Left lung (tissue), 10 donors: ENCODE results near the gene ACVR1B. TPM values are rescaled to one million over a fixed set of nuclear protein-coding genes. Genes with fewer than 3 reads are reported as not detected.

Experiments
- ATAC-seq: fragments of 200-7000 bp; cut with Tn5 transposase; one replicate; pipeline ENCODE4 v1.9.1; 2020; ENCODE audit warnings: moderate library complexity
- DNase-seq, 4 donors: peaks; one replicate each; pipeline ENCODE4 v3.0.0-alpha.2; 2013 to 2020
- H3K27ac ChIP-seq, 2 donors: fragments of 200-600 bp; sonication (generic) in 1 of 2; one replicate each; pipeline versions ENCODE4 v1.5.0 to v1.8.0; 2020 to 2021
- H3K27me3 ChIP-seq, 2 donors: fragments of 200-600 bp; sonication (generic) in 1 of 2; one replicate each; pipeline versions ENCODE4 v1.5.0 to v1.8.0; 2020 to 2021
- H3K36me3 ChIP-seq, 2 donors: fragments of 200-600 bp; sonication (generic) in 1 of 2; one replicate each; pipeline versions ENCODE4 v1.5.0 to v1.8.0; 2020 to 2021
- H3K4me1 ChIP-seq, 2 donors: fragments of 200-600 bp; one replicate each; pipeline ENCODE4 v1.8.0; 2021
- H3K4me3 ChIP-seq, 2 donors: fragments of 200-600 bp; sonication (generic) in 1 of 2; one replicate each; pipeline versions ENCODE4 v1.5.0 to v1.8.0; 2020 to 2021; ENCODE audit warnings: mild to moderate bottlenecking in 1 of 2
- H3K9me3 ChIP-seq, 2 donors: fragments of 200-600 bp; sonication (generic) in 1 of 2; one replicate each; pipeline versions ENCODE4 v1.5.0 to v1.8.0; 2020 to 2021
- intact Hi-C, 2 donors: fragments of 100-400 bp; cut with DNase I; formaldehyde crosslinking; loops; one replicate each; pipeline versions ENCODE4 v1.11.2 to v1.14.2; 2022
- polyA plus RNA-seq, 6 donors: library from polyadenylated mRNA; unstranded; fragments of 120-200 nt; gene quantifications; one replicate each; pipeline ENCODE4 v1.2.1, GENCODE V29; 2013; ENCODE audit not compliant: insufficient read length in 6 of 6
- total RNA-seq, 2 donors: library from RNA; stranded (reverse); fragmentation: NEBNext Ultra II Directional; extraction: Animal tissue kit (Norgen Biotek cat#: 25700); gene quantifications; one replicate each; pipeline ENCODE4 v1.2.1, GENCODE V29; 2021
- TF ChIP-seq, protein P1 (sequence below), 2 donors: fragments of 200-600 bp; sonication (generic) in 1 of 2; IDR thresholded peaks; one replicate each; pipeline versions ENCODE4 v1.5.0 to v1.8.0; 2021; ENCODE audit warnings: antibody characterized with exemption in 2 of 2
- donor health status: DM: no; HTN: yes; CAD: no.
- donor health status: DM: no; HTN: no; CAD: no.

ACVR1B gene
- total and polyA plus RNA-seq, 8 donors = 13.2 to 26.6 (median 16.5) TPM

GRCh38 chr12:51960488-51960887 is 9.0 kb downstream of the ACVR1B start:
- H3K4me1 ChIP-seq = peaks cover 25 to 55% of the 10 kb centered on the region in 2 donors
- DNase-seq (no peak), ATAC-seq (no peak)
- H3K36me3 ChIP-seq = peaks cover 0 to 22% of the 10 kb centered on the region in 2 donors
- no peak overlapping the region for H3K4me3 ChIP-seq
- intact Hi-C loops = no loop called here
- TF ChIP-seq, protein P1, sequence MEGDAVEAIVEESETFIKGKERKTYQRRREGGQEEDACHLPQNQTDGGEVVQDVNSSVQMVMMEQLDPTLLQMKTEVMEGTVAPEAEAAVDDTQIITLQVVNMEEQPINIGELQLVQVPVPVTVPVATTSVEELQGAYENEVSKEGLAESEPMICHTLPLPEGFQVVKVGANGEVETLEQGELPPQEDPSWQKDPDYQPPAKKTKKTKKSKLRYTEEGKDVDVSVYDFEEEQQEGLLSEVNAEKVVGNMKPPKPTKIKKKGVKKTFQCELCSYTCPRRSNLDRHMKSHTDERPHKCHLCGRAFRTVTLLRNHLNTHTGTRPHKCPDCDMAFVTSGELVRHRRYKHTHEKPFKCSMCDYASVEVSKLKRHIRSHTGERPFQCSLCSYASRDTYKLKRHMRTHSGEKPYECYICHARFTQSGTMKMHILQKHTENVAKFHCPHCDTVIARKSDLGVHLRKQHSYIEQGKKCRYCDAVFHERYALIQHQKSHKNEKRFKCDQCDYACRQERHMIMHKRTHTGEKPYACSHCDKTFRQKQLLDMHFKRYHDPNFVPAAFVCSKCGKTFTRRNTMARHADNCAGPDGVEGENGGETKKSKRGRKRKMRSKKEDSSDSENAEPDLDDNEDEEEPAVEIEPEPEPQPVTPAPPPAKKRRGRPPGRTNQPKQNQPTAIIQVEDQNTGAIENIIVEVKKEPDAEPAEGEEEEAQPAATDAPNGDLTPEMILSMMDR (IDR thresholded peaks at IDR 0.05) = no peak
- H3K9me3 ChIP-seq = no peaks in the 10 kb centered on the region
- H3K27me3 ChIP-seq = no peaks in the 10 kb centered on the region
- no peak overlapping the region for H3K27ac ChIP-seq

GRCh38 chr12:51960890-51961289 is 9.4 kb downstream of the ACVR1B start:
- Histone ChIP-seq H3K4me1 (peaks cover 21 to 51% of the 10 kb centered on the region in 2 donors), H3K9me3 (no peaks in the 10 kb centered on the region), H3K27me3 (no peaks in the 10 kb centered on the region), H3K36me3 (peaks cover 0 to 22% of the 10 kb centered on the region in 2 donors), H3K27ac (no peak overlapping the region), H3K4me3 (no peak overlapping the region)
- intact Hi-C loops = no loop called here
- TF ChIP-seq, protein P1 (IDR thresholded peaks at IDR 0.05) = no peak
- DNase-seq (no peak), ATAC-seq (no peak)

DNA sequence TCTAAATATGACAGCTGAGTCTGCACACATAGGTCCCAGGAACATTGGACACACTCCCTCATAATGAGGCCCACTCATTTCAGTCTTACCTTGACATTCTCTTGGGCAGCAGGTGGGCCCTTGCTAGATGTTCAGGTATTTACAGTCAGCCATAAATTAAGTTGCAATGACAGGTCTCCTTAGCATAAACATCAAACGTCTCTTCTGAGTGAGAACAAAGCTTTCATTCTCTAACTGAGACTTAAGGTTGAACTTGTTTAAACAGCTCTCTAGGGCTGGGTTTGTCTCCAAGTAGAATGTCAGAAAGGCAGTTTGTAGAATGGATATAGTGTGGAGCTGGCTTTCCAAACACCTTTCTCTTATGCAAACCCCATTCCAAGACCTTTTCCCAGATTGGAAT is 10.3 kb downstream of the ACVR1B start:
- peaks cover 17 to 48% of the 10 kb centered on the region in 2 donors for H3K4me1 ChIP-seq
- DNase-seq = no peak
- peaks cover 0 to 22% of the 10 kb centered on the region in 2 donors for H3K36me3 ChIP-seq
- TF ChIP-seq, protein P1 (IDR thresholded peaks at IDR 0.05) = no peak
- H3K4me3 ChIP-seq = no peak overlapping the region
- no peaks in the 10 kb centered on the region for H3K9me3 ChIP-seq
- H3K27me3 ChIP-seq = no peaks in the 10 kb centered on the region
- intact Hi-C loops = no loop called here
- peak; percentile 66 for ATAC-seq
- H3K27ac ChIP-seq = peak overlapping the region in 1 of 2 donors; percentile 34

DNA sequence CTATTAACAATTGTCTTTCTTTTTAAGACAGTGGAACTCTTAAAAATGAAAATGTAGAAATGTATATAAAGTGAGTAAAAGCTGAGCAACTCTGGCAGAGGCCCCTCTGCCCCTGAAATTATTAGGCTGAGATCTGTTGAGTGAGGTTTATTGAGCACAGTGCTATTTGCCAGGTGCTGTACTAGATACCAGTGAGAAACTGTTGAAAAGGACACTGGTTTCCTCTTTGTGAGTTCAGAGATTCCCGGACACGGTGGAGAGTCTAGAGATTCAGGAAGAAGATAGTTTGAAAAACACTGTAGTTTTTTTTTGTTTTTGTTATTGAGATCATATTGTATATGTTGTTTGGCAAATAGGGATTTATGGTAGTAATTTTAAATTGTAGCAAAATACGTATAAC is 11.2 kb downstream of the ACVR1B start:
- Histone ChIP-seq H3K36me3 (peaks cover 0 to 22% of the 10 kb centered on the region in 2 donors), H3K4me3 (no peak overlapping the region), H3K9me3 (no peaks in the 10 kb centered on the region), H3K27me3 (no peaks in the 10 kb centered on the region), H3K4me1 (peaks cover 17 to 43% of the 10 kb centered on the region in 2 donors), H3K27ac (peak overlapping the region in 1 of 2 donors; percentile 34)
- DNase-seq (no peak), ATAC-seq (no peak)
- intact Hi-C loops = no loop called here
- TF ChIP-seq, protein P1 (IDR thresholded peaks at IDR 0.05) = no peak

GRCh38 chr12:51963477-51963876 is 12.0 kb downstream of the ACVR1B start:
- ATAC-seq (no peak), DNase-seq (no peak)
- intact Hi-C loops = no loop called here
- Histone ChIP-seq H3K27ac (no peak overlapping the region), H3K4me3 (no peak overlapping the region), H3K4me1 (peaks cover 17 to 43% of the 10 kb centered on the region in 2 donors), H3K9me3 (no peaks in the 10 kb centered on the region), H3K27me3 (no peaks in the 10 kb centered on the region), H3K36me3 (peaks cover 0 to 22% of the 10 kb centered on the region in 2 donors)
- TF ChIP-seq, protein P1 (IDR thresholded peaks at IDR 0.05) = no peak
